Choroid plexus epithelial cell (primary cell): ENCODE data around the gene DNM1.
A peak's percentile ranks its signal among the peaks of the same experiment; 100 is the strongest.

Source experiments
- DNase-seq: peaks from one replicate; pipeline ENCODE4 v3.0.0-alpha.2; 2010; ENCODE audit warnings: low read depth
- H3K4me3 ChIP-seq: 2 replicates; pipeline ENCODE4 v1.5.1; 2011; ENCODE audit warnings: low read depth, mild to moderate bottlenecking, control low read depth, low read length, moderate library complexity
- TF ChIP-seq, protein P1 (sequence below): conservative IDR thresholded peaks from 2 replicates; pipeline ENCODE4 v1.5.1; 2011; ENCODE audit warnings: low read depth, mild to moderate bottlenecking, control low read depth, inconsistent platforms, low read length, moderate library complexity

Gene DNM1

DNA sequence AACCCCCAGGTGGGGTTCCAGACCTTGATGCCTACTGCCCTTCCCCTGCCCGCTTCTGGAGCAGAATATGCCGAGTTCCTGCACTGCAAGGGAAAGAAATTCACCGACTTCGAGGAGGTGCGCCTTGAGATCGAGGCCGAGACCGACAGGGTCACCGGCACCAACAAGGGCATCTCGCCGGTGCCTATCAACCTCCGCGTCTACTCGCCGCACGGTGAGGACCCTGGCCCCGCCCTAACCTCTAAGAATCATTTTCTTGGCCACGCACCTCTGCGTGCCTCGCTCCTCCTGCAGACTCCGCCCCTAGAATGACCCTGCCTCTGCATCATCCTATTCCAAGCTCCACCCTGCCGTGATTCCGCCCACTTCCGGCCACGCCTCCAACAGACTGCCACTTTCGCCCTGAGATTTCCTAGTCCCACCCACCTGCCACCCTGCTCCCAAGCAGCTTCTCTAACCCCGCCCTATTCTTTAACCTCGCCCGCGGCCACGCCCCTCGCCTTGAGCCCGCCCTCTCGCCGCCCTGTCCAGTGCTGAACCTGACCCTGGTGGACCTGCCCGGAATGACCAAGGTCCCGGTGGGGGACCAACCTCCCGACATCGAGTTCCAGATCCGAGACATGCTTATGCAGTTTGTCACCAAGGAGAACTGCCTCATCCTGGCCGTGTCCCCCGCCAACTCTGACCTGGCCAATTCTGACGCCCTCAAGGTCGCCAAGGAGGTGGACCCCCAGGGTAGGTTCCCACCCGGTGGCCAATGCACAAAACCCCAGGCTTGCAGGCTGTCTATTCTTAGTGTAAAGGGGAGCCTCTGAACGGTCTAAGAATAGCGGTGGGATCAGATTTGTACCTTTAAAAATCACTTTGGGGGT is 15.6 kb downstream of the DNM1 start:
- TF ChIP-seq, protein P1, sequence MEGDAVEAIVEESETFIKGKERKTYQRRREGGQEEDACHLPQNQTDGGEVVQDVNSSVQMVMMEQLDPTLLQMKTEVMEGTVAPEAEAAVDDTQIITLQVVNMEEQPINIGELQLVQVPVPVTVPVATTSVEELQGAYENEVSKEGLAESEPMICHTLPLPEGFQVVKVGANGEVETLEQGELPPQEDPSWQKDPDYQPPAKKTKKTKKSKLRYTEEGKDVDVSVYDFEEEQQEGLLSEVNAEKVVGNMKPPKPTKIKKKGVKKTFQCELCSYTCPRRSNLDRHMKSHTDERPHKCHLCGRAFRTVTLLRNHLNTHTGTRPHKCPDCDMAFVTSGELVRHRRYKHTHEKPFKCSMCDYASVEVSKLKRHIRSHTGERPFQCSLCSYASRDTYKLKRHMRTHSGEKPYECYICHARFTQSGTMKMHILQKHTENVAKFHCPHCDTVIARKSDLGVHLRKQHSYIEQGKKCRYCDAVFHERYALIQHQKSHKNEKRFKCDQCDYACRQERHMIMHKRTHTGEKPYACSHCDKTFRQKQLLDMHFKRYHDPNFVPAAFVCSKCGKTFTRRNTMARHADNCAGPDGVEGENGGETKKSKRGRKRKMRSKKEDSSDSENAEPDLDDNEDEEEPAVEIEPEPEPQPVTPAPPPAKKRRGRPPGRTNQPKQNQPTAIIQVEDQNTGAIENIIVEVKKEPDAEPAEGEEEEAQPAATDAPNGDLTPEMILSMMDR, result no peak
- peak overlapping the region; percentile 41 for H3K4me3 ChIP-seq
- peak; percentile 83 for DNase-seq

DNA sequence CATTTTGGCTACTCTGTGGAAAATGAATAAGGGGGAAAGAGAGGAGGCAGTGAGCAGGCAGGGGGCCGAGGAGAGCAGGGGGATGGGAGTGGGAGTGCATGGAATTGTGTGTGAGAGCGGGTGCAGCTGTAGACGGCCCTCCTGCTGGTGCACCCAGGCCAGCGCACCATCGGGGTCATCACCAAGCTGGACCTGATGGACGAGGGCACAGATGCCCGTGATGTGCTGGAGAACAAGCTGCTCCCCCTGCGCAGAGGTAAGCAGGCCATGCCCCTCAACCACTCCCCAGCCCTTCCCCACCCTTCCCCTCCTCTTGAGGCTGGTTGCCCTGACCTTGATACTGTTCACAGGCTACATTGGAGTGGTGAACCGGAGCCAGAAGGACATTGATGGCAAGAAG is 16.7 kb downstream of the DNM1 start:
- no peak overlapping the region for H3K4me3 ChIP-seq
- no peak for DNase-seq
- TF ChIP-seq, protein P1, result no peak

DNA sequence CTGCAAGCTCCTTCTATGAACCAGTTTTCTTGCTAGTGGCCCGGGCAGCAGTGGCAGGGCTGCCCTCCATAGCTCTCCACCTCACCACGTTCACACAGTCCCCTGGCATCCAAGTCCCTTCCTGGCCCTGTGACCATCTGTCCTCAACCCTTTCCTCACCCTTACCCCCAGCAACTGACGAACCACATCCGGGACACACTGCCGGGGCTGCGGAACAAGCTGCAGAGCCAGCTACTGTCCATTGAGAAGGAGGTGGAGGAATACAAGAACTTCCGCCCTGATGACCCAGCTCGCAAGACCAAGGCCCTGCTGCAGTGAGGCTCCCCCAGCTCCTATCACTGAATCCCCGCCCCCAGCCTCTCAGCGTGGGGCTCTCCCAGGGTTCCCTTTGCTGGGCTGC is 18.8 kb downstream of the DNM1 start:
- TF ChIP-seq, protein P1, result no peak
- no peak overlapping the region for H3K4me3 ChIP-seq
- DNase-seq, result no peak

DNA sequence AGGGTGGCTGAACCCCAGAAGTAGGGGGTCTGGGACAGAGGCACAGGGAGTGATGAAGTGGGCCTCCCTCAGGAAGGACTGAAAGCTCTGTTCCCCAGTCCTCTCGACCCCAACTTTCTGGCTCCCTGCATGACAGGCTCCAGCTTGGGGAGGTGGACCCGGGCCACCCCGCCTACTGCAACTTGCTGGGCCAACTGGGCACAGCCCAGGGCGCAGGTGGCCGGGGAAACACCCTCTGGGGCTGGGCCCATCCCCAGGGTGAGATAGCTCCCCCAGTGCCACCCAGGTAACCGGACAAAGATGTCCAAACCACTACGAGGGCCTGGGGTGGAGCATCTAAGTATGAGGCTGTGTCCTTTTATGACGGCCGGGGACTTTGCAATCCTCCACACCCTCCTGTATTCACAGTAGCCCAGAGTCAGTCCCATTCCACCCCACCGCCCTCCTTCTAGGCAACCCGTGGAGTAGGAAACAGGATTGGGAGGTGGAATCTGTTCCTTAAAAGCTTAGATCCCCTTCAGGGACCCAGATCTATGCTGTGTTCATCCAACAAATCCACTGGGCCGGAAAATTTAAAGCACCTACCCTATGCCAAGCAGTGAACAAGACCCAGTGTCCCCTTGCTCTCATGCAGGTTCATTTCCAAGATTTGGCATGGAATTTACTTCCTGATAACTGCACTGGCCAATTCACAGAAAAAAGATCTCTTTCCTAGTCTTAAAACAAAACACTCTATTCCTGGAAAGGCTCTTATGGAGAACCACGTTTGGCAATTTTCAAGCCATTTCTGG is 19.9 kb downstream of the DNM1 start:
- H3K4me3 ChIP-seq, result no peak overlapping the region
- TF ChIP-seq, protein P1, result no peak
- DNase-seq, result no peak

DNA sequence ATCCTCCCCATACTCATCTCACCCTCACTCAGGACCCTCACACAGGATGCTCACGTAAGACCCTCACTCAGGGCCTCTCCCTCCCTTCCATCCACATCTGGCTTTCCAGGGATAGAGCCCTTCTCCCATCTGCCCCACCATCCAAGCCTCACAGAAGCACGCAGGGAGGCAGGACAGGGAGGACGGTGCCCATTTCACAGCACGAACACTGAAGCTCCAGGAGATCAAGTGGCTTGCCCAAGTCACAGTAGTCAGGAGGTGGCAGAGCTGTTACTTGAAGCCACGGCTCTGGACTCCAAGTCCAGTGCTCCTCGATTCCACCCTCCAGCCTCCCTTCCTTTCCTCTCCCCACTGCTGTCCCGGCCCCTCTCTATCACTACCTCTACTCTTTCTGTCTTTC is 21.7 kb downstream of the DNM1 start:
- no peak overlapping the region for H3K4me3 ChIP-seq
- no peak for DNase-seq
- TF ChIP-seq, protein P1, result no peak

DNA sequence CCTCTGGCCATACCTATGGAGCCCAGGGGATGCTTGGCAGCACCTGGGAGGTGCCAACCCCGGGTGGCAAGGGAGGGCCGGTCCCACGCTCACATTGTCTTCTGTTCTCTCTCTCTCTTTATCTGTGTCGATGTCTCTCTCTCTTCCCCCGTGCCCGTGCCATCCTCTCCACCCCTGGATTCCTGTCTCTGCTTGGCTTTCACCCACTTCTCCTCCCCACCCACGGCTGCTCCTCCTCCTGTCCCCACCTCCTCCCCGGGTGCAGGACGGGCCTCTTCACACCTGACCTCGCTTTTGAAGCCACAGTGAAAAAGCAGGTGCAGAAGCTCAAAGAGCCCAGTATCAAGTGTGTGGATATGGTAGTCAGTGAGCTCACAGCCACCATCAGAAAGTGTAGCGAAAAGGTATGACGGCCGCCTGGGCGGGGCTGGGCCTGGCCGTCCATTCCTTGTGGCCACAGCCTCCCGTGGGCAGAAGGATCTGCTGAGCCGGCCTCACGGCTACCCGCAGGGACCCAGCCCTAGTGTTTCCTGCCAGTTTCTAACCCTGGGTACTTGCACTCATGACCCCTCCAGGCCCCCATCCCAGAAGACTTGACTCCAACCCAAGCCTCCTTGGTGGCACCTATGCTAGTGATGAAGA is 22.7 kb downstream of the DNM1 start:
- no peak overlapping the region for H3K4me3 ChIP-seq
- no peak for DNase-seq
- TF ChIP-seq, protein P1, result no peak
